NCI-H2196 (cell line): Measurements from ENCODE around the gene SIPA1L3.
"Not testable (repeated sequence)": the region's sequence is repeated elsewhere in the genome, so short reads cannot be mapped to it uniquely, and the experiment has no call there.

Experiments used
- DNase-seq: peaks from one replicate; lab custom pipeline; 2025; ENCODE audit not compliant: unreplicated experiment; lab: John Stamatoyannopoulos, UW

The SIPA1L3 gene

GRCh38 chr19:38061294-38061693 is 154.3 kb downstream of the SIPA1L3 start:
- DNase-seq, result no peak

- DNase-seq, result peak; percentile 71
Observed at GRCh38 chr19:38062959-38063761, 156.2 kb downstream of the SIPA1L3 start.

GRCh38 chr19:38063928-38064327 is 156.9 kb downstream of the SIPA1L3 start:
- DNase-seq, result no peak

GRCh38 chr19:38064661-38065425 is 157.8 kb downstream of the SIPA1L3 start:
- no peak for DNase-seq

- not testable (repeated sequence) for DNase-seq
Observed at GRCh38 chr19:38065775-38066174, 158.8 kb downstream of the SIPA1L3 start.

- DNase-seq, result no peak
Observed at GRCh38 chr19:38068826-38069225, 161.8 kb downstream of the SIPA1L3 start.

- no peak for DNase-seq
Observed at GRCh38 chr19:38070573-38070972, 163.6 kb downstream of the SIPA1L3 start.

- DNase-seq, result not testable (repeated sequence)
Observed at GRCh38 chr19:38071054-38071453, 164.0 kb downstream of the SIPA1L3 start.

GRCh38 chr19:38071647-38072046 is 164.6 kb downstream of the SIPA1L3 start:
- no peak for DNase-seq

- no peak for DNase-seq
Observed at GRCh38 chr19:38072776-38073750, 166.1 kb downstream of the SIPA1L3 start.

- DNase-seq, result no peak
Observed at GRCh38 chr19:38073841-38074685, 167.1 kb downstream of the SIPA1L3 start.

- no peak for DNase-seq
Observed at GRCh38 chr19:38076337-38076736, 169.3 kb downstream of the SIPA1L3 start.

GRCh38 chr19:38078302-38078930 is 171.4 kb downstream of the SIPA1L3 start:
- DNase-seq, result no peak

- peak; percentile 73 for DNase-seq
Observed at GRCh38 chr19:38079926-38080380, 172.9 kb downstream of the SIPA1L3 start.

- no peak for DNase-seq
Observed at GRCh38 chr19:38081547-38082255, 174.7 kb downstream of the SIPA1L3 start.

- no peak for DNase-seq
Observed at GRCh38 chr19:38082256-38083118, 175.5 kb downstream of the SIPA1L3 start.

GRCh38 chr19:38084196-38084595 is 177.2 kb downstream of the SIPA1L3 start:
- DNase-seq, result no peak

GRCh38 chr19:38089440-38089839 is 182.4 kb downstream of the SIPA1L3 start:
- no peak for DNase-seq
